ENCODE measurements around the gene TWF2.
A peak's percentile ranks its signal among the peaks of the same experiment; 100 is the strongest.

Gene TWF2

DNA sequence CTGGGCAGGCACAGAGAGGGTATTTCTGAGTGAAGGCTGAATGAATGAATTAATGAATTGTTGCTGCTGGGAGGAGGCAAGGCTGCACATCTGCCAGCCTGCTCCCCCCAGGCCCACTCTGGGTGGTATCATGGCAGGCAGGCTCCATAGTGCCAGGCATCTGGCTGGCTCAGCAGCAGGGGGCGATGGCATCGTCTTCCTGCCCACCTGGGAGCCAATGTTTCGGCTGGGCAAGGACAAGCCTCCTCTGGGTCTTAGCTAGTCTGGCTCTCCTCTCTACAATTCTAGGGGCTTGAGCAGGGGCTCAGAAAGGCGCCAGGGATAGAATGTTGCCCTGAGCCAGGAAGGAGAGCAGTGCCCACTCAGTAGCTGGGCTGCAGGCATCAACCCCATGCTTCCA is 11.8 kb downstream of the TWF2 start:
- peaks cover 24% of the 10 kb centered on the region for H3K79me2 ChIP-seq (ENCODE audit: insufficient read depth, low read length)
- no peaks in the 10 kb centered on the region for H3K27me3 ChIP-seq (ENCODE audit: low read length)
- H3K9me2 ChIP-seq (replicated peaks; ENCODE audit: insufficient read depth, low read length): no peaks in the 10 kb centered on the region
- no peaks in the 10 kb centered on the region for H3K9me3 ChIP-seq (ENCODE audit: insufficient read depth, low read length)
- no peak overlapping the region for H2AFZ ChIP-seq (ENCODE audit: low read depth, low read length, severe bottlenecking)
- H3K9ac ChIP-seq (ENCODE audit: low read length): no peak overlapping the region
- TF ChIP-seq EZH2phosphoT487 (conservative IDR thresholded peaks at IDR 0.05; ENCODE audit: low read length): no peak
- TF ChIP-seq, protein P1, sequence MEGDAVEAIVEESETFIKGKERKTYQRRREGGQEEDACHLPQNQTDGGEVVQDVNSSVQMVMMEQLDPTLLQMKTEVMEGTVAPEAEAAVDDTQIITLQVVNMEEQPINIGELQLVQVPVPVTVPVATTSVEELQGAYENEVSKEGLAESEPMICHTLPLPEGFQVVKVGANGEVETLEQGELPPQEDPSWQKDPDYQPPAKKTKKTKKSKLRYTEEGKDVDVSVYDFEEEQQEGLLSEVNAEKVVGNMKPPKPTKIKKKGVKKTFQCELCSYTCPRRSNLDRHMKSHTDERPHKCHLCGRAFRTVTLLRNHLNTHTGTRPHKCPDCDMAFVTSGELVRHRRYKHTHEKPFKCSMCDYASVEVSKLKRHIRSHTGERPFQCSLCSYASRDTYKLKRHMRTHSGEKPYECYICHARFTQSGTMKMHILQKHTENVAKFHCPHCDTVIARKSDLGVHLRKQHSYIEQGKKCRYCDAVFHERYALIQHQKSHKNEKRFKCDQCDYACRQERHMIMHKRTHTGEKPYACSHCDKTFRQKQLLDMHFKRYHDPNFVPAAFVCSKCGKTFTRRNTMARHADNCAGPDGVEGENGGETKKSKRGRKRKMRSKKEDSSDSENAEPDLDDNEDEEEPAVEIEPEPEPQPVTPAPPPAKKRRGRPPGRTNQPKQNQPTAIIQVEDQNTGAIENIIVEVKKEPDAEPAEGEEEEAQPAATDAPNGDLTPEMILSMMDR (IDR thresholded peaks at IDR 0.05; ENCODE audit: insufficient read depth, low read length, poor library complexity, severe bottlenecking): peak; percentile 31
- H3K36me3 ChIP-seq (ENCODE audit: low read length): no peaks in the 10 kb centered on the region
- H3K4me2 ChIP-seq (ENCODE audit: low read depth, low read length, poor library complexity, severe bottlenecking): no peak overlapping the region
- peaks cover 12% of the 10 kb centered on the region for H3F3A ChIP-seq (ENCODE audit: insufficient read depth)
- H3K4me3 ChIP-seq (ENCODE audit: insufficient read depth, low read length, poor library complexity, severe bottlenecking): no peak overlapping the region
- no peaks in the 10 kb centered on the region for H4K20me1 ChIP-seq (ENCODE audit: low read depth, low read length)
- H3K27ac ChIP-seq (ENCODE audit: low read depth, low read length): peak overlapping the region; percentile 89

DNA sequence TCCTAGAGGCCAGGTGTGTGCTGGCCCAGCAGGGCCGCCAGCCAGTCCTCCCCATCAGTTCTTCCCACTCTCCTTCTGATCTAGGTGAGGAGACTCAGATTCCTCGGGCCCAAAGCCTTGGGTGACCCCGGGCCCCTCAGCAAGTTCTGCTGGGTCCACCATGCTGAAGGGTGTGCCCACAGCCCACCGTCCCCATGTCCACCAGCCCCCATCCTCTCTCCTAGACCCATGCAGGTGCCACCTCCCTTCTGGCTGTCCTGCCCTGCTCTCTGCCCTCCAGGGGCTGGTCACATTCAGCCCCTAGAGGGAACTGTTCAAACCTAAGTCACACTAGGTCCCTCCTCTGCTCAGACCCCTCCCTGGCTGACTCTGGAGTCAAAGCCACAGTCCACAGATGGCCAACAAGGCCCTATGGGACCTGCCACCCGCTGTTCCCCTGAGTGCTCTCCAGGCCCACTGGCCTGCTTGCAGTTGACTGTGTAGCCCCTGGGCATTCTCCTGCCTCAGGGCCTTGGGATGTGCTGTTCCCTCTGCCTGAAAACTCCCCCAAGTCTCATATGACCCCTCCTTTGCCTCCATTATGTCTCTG is 12.6 kb downstream of the TWF2 start:
- Histone ChIP-seq H3K27ac (ENCODE audit: low read depth, low read length) (peak overlapping the region; percentile 89), H3K9ac (ENCODE audit: low read length) (peak overlapping the region; percentile 79)

DNA sequence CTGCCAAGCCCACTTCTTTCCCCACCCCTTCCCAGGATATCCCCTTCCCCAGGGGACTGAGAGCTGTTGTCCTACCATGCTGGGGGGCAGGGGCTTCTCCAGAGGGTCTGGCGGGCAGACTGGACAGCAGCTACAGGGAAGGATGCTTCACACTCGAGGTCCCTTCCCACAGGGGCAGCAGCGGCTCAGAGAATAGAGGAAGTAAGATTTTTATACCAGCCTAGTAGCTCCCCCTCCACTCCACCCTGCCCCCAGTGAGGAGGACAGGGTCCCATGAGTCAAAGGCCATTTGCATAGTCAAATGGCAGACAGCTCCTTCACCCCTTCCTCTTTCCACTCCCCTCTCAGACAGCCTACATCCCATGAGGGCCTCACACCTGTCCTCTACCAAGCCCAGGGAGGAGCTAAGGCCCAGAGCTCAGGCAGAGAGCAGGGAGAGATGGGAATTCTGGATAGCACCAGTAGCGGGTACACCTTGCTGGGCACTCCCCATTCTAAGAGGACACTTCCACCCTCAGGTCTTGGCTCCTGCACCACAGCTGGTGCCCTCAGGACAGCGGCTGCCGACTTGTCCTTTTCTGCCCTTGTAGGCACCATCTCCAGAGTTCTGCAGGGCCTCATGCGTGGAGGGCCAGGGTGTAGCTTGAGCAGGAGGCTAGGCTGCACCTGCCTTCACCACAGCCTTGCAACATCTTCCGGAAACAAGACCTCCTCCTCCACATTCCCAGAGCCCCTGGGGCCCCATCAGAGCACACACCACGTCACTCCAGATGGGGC is 13.3 kb downstream of the TWF2 start, which contains the start of gene TLR9:
TSS of gene TLR9 (minus strand) at position 194 of the 777 bp plus-strand sequence. CDS start at position 78, 116 bp downstream.
- Histone ChIP-seq H3K4me2 (ENCODE audit: low read depth, low read length, poor library complexity, severe bottlenecking) (peak within 1 kb of the TSS; percentile 83), H3K9me2 (replicated peaks; ENCODE audit: insufficient read depth, low read length) (no peaks in the 10 kb centered on the region), H4K20me1 (ENCODE audit: low read depth, low read length) (no peaks in the 10 kb centered on the region), H3K27ac (ENCODE audit: low read depth, low read length) (peak within 1 kb of the TSS; percentile 89), H2AFZ (ENCODE audit: low read depth, low read length, severe bottlenecking) (no peak within 1 kb of the TSS), H3K9ac (ENCODE audit: low read length) (peak within 1 kb of the TSS; percentile 79), H3K79me2 (ENCODE audit: insufficient read depth, low read length) (peaks cover 28% of the 10 kb centered on the region), H3K27me3 (ENCODE audit: low read length) (no peaks in the 10 kb centered on the region), H3K36me3 (ENCODE audit: low read length) (no peaks in the 10 kb centered on the region), H3K4me3 (ENCODE audit: insufficient read depth, low read length, poor library complexity, severe bottlenecking) (peak within 1 kb of the TSS; percentile 73), H3K9me3 (ENCODE audit: insufficient read depth, low read length) (no peaks in the 10 kb centered on the region), H3F3A (ENCODE audit: insufficient read depth) (peaks cover 12% of the 10 kb centered on the region)
- TF ChIP-seq, protein P1 (IDR thresholded peaks at IDR 0.05; ENCODE audit: insufficient read depth, low read length, poor library complexity, severe bottlenecking): no peak
- TF ChIP-seq EZH2phosphoT487 (conservative IDR thresholded peaks at IDR 0.05; ENCODE audit: low read length): no peak

More for the DNA sequence above, 12.6 kb downstream of the TWF2 start:
- H3K9me2 ChIP-seq (replicated peaks; ENCODE audit: insufficient read depth, low read length): no peaks in the 10 kb centered on the region
- H3F3A ChIP-seq (ENCODE audit: insufficient read depth): peaks cover 12% of the 10 kb centered on the region
- H2AFZ ChIP-seq (ENCODE audit: low read depth, low read length, severe bottlenecking): no peak overlapping the region
- TF ChIP-seq, protein P1 (IDR thresholded peaks at IDR 0.05; ENCODE audit: insufficient read depth, low read length, poor library complexity, severe bottlenecking): no peak
- H3K4me3 ChIP-seq (ENCODE audit: insufficient read depth, low read length, poor library complexity, severe bottlenecking): no peak overlapping the region
- H3K27me3 ChIP-seq (ENCODE audit: low read length): no peaks in the 10 kb centered on the region
- H3K9me3 ChIP-seq (ENCODE audit: insufficient read depth, low read length): no peaks in the 10 kb centered on the region
- H3K4me2 ChIP-seq (ENCODE audit: low read depth, low read length, poor library complexity, severe bottlenecking): peak overlapping the region; percentile 83
- peaks cover 28% of the 10 kb centered on the region for H3K79me2 ChIP-seq (ENCODE audit: insufficient read depth, low read length)
- H4K20me1 ChIP-seq (ENCODE audit: low read depth, low read length): no peaks in the 10 kb centered on the region
- H3K36me3 ChIP-seq (ENCODE audit: low read length): no peaks in the 10 kb centered on the region
